HG02642 (cell line): ENCODE results near the gene XPNPEP3.

ENCODE experiments used
- ATAC-seq: cut with Tn5 transposase; IDR thresholded peaks from one replicate; pipeline ENCODE4 v1.9.1; 2021; ENCODE audit warnings: mild to moderate bottlenecking; ENCODE audit not compliant: unreplicated experiment, poor library complexity

Gene XPNPEP3

GRCh38 chr22:40928657-40929056, 71.7 kb downstream of the XPNPEP3 start:
- ATAC-seq: no peak

GRCh38 chr22:40932396-40932795, 75.4 kb downstream of the XPNPEP3 start:
- no peak for ATAC-seq

- no peak for ATAC-seq
Observed at GRCh38 chr22:40939202-40939601, 82.3 kb downstream of the XPNPEP3 start.

GRCh38 chr22:40950962-40951794, 94.2 kb downstream of the XPNPEP3 start, which contains the start of gene RBX1:
TSS of gene RBX1 (plus strand) at chr22:40951378. CDS start at chr22:40951399, 21 bp downstream.
- ATAC-seq: peak; percentile 82

- no peak for ATAC-seq
Observed at GRCh38 chr22:40951795-40952605, 95.1 kb downstream of the XPNPEP3 start.

- no peak for ATAC-seq
Observed at GRCh38 chr22:40953471-40953870, 96.5 kb downstream of the XPNPEP3 start.

- no peak for ATAC-seq
Observed at GRCh38 chr22:40954113-40954512, 97.2 kb downstream of the XPNPEP3 start.

- no peak for ATAC-seq
Observed at GRCh38 chr22:40955571-40955970, 98.6 kb downstream of the XPNPEP3 start.

- ATAC-seq: no peak
Observed at GRCh38 chr22:40957601-40958000, 100.7 kb downstream of the XPNPEP3 start.

- no peak for ATAC-seq
Observed at GRCh38 chr22:40958299-40958698, 101.4 kb downstream of the XPNPEP3 start.

GRCh38 chr22:40960145-40960544, 103.2 kb downstream of the XPNPEP3 start:
- ATAC-seq: no peak

- ATAC-seq: no peak
Observed at GRCh38 chr22:40965936-40966725, 109.2 kb downstream of the XPNPEP3 start.

GRCh38 chr22:40966726-40967085, 109.8 kb downstream of the XPNPEP3 start:
- no peak for ATAC-seq

- ATAC-seq: no peak
Observed at GRCh38 chr22:40967111-40967760, 110.3 kb downstream of the XPNPEP3 start.

- ATAC-seq: no peak
Observed at GRCh38 chr22:40972587-40972986, 115.6 kb downstream of the XPNPEP3 start.

- no peak for ATAC-seq
Observed at GRCh38 chr22:40973144-40973543, 116.2 kb downstream of the XPNPEP3 start.

- no peak for ATAC-seq
Observed at GRCh38 chr22:40975366-40975765, 118.4 kb downstream of the XPNPEP3 start.

- ATAC-seq: no peak
Observed at GRCh38 chr22:40976866-40977700, 120.1 kb downstream of the XPNPEP3 start.

GRCh38 chr22:40979198-40979597, 122.2 kb downstream of the XPNPEP3 start:
- ATAC-seq: no peak
